SK-N-SH (cell line): ENCODE results near the gene OTOP1. TPM values are rescaled to one million over a fixed set of nuclear protein-coding genes. Genes with fewer than 3 reads are reported as not detected.

Source experiments
- CTCF ChIA-PET: fragments of 300-600, 350-600 bp; formaldehyde crosslinking; extraction: SDS; loops from one replicate; lab custom pipeline; 2021; lab: Yijun Ruan, JAX
- POLR2A ChIA-PET: fragments of 350-600 bp; sonication (Branson Sonifier 250); formaldehyde crosslinking; extraction: SDS; loops from one replicate; lab custom pipeline; 2020; ENCODE audit warnings: antibody characterized with exemption, inconsistent platforms; lab: Yijun Ruan, JAX
- DNase-seq: peaks from one replicate; pipeline ENCODE4 v3.0.0; 2012
- H2AFZ ChIP-seq: fragments of 200-600 bp; sonication (generic); 2 replicates; pipeline ENCODE4 v1.8.1; 2016; ENCODE audit warnings: antibody characterized with exemption, mild to moderate bottlenecking, low read depth
- H3F3A ChIP-seq: fragments of 200-600 bp; sonication (generic); replicated peaks from 2 replicates; pipeline ENCODE3; 2016; ENCODE audit warnings: antibody characterized with exemption, mild to moderate bottlenecking; ENCODE audit not compliant: insufficient read depth
- H3K27ac ChIP-seq, 2 experiments: fragments of 200-500 bp in 1 of 2; fragments of 200-600 bp in 1 of 2; sonication (Bioruptor generic) in 1 of 2; sonication (generic), shearing (Covaris generic) in 1 of 2; 2 replicates each; pipeline versions ENCODE4 v1.5.1 to v1.6.1; 2014 to 2016; ENCODE audit warnings: low read depth in 2 of 2, inconsistent platforms in 1 of 2, low read length in 1 of 2, mild to moderate bottlenecking in 1 of 2, mixed read lengths in 1 of 2
- H3K27me3 ChIP-seq: fragments of 200-600 bp; sonication (generic), shearing (Covaris generic); 2 replicates; pipeline ENCODE4 v1.6.1; 2016; ENCODE audit warnings: mixed run types; ENCODE audit not compliant: insufficient read depth
- H3K36me3 ChIP-seq, 2 experiments: fragments of 200-500 bp in 1 of 2; fragments of 200-600 bp in 1 of 2; sonication (Bioruptor generic) in 1 of 2; sonication (generic) in 1 of 2; replicated peaks in 1 of 2; 2 replicates each; pipeline versions ENCODE3 to v1.5.1; 2014 to 2016; ENCODE audit warnings: low read length in 1 of 2, mild to moderate bottlenecking in 1 of 2; ENCODE audit not compliant: insufficient read depth in 2 of 2, control insufficient read depth in 1 of 2
- H3K4me1 ChIP-seq, 2 experiments: fragments of 200-500 bp in 1 of 2; fragments of 200-600 bp in 1 of 2; sonication (Bioruptor generic) in 1 of 2; sonication (generic), shearing (Covaris generic) in 1 of 2; 2 replicates each; pipeline versions ENCODE4 v1.5.1 to v1.6.1; 2014 to 2016; ENCODE audit warnings: low read depth in 1 of 2, low read length in 1 of 2, mixed run types in 1 of 2; ENCODE audit not compliant: insufficient read depth in 2 of 2, control insufficient read depth in 1 of 2
- H3K4me2 ChIP-seq: fragments of 200-600 bp; sonication (generic), shearing (Covaris generic); 2 replicates; pipeline ENCODE4 v1.6.1; 2017; ENCODE audit warnings: mixed run types
- H3K4me3 ChIP-seq, 2 experiments: fragments of 200-500 bp in 1 of 2; fragments of 200-600 bp in 1 of 2; sonication (Bioruptor generic) in 1 of 2; sonication (generic), shearing (Covaris generic) in 1 of 2; 2 replicates each; pipeline versions ENCODE4 v1.5.1 to v1.8.1; 2014 to 2016; ENCODE audit warnings: low read depth in 2 of 2, inconsistent platforms in 1 of 2, low read length in 1 of 2, mild to moderate bottlenecking in 1 of 2, mixed read lengths in 1 of 2, moderate library complexity in 1 of 2
- H3K79me2 ChIP-seq: fragments of 200-600 bp; sonication (generic); 2 replicates; pipeline ENCODE4 v1.8.1; 2017; ENCODE audit warnings: mild to moderate bottlenecking; ENCODE audit not compliant: insufficient read depth
- H3K9ac ChIP-seq: fragments of 200-600 bp; sonication (generic); 2 replicates; pipeline ENCODE4 v1.6.1; 2017; ENCODE audit warnings: mixed run types
- H3K9me2 ChIP-seq: fragments of 200-600 bp; sonication (generic); 2 replicates; pipeline ENCODE4 v1.6.1; 2017; ENCODE audit warnings: mixed run types
- H3K9me3 ChIP-seq: fragments of 200-600 bp; sonication (generic); 2 replicates; pipeline ENCODE4 v1.6.1; 2017; ENCODE audit warnings: mixed run types, mild to moderate bottlenecking, moderate library complexity
- H4K20me1 ChIP-seq: fragments of 200-600 bp; sonication (generic); 2 replicates; pipeline ENCODE4 v1.6.1; 2017; ENCODE audit warnings: mild to moderate bottlenecking, mixed run types; ENCODE audit not compliant: insufficient read depth
- CHD2 ChIP-seq: fragments of 150-350 bp; IDR thresholded peaks from 2 replicates; pipeline ENCODE4 v1.6.1; 2018; ENCODE audit warnings: low read length; ENCODE audit not compliant: partially characterized antibody
- ELF1 ChIP-seq: IDR thresholded peaks from 2 replicates; pipeline ENCODE4 v1.4.0; 2012
- EP300 ChIP-seq, 2 experiments: IDR thresholded peaks; 2 replicates each; pipeline versions ENCODE4 v1.4.0 to v1.6.1; 2012; ENCODE audit warnings: borderline replicate concordance in 1 of 2, low read depth in 1 of 2, low read length in 1 of 2
- EZH2phosphoT487 ChIP-seq: fragments of 200-600 bp; sonication (generic); IDR thresholded peaks from 2 replicates; pipeline ENCODE4 v1.6.1; 2017; ENCODE audit warnings: low read depth, mixed run types, mild to moderate bottlenecking, antibody characterized with exemption, moderate library complexity, borderline replicate concordance
- FOSL2 ChIP-seq: IDR thresholded peaks from 2 replicates; pipeline ENCODE4 v1.4.0; 2012; ENCODE audit warnings: low read depth, mild to moderate bottlenecking, moderate library complexity, borderline replicate concordance
- GATA2 ChIP-seq: sonication (generic); formaldehyde crosslinking; IDR thresholded peaks from 2 replicates; pipeline ENCODE4 v1.5.0; 2020; ENCODE audit warnings: mild to moderate bottlenecking, missing genetic modification reagents
- JUND ChIP-seq: IDR thresholded peaks from 2 replicates; pipeline ENCODE4 v1.4.0; 2012
- MAX ChIP-seq: IDR thresholded peaks from 2 replicates; pipeline ENCODE4 v1.4.0; 2012; ENCODE audit warnings: low read depth
- MEF2A ChIP-seq: IDR thresholded peaks from 2 replicates; pipeline ENCODE4 v1.4.0; 2012; ENCODE audit warnings: low read depth, borderline replicate concordance
- MXI1 ChIP-seq: IDR thresholded peaks from 2 replicates; pipeline ENCODE4 v1.6.1; 2012; ENCODE audit warnings: mild to moderate bottlenecking, low read depth, low read length, improper control_type of control experiment
- NFIC ChIP-seq: IDR thresholded peaks from 2 replicates; pipeline ENCODE4 v1.4.0; 2012; ENCODE audit warnings: borderline replicate concordance
- RAD21 ChIP-seq: IDR thresholded peaks from 2 replicates; pipeline ENCODE4 v1.6.1; 2012; ENCODE audit warnings: mild to moderate bottlenecking, low read length
- RXRA ChIP-seq: IDR thresholded peaks from 2 replicates; pipeline ENCODE4 v1.4.0; 2012; ENCODE audit warnings: low read depth, mild to moderate bottlenecking, borderline replicate concordance
- SMC3 ChIP-seq: IDR thresholded peaks from 2 replicates; pipeline ENCODE4 v1.6.1; 2012; ENCODE audit warnings: low read depth, low read length, improper control_type of control experiment
- TAF1 ChIP-seq: IDR thresholded peaks from 2 replicates; pipeline ENCODE4 v1.6.1; 2012; ENCODE audit warnings: low read depth, mild to moderate bottlenecking, low read length, moderate library complexity, borderline replicate concordance
- TEAD4 ChIP-seq: IDR thresholded peaks from 2 replicates; pipeline ENCODE4 v1.4.0; 2012; ENCODE audit warnings: mild to moderate bottlenecking, borderline replicate concordance; ENCODE audit not compliant: insufficient read depth
- YY1 ChIP-seq: IDR thresholded peaks from 2 replicates; pipeline ENCODE4 v1.4.0; 2012; ENCODE audit warnings: low read depth, mild to moderate bottlenecking
- WGBS: methylation state at CpG from one replicate; pipeline ENCODE4 v1.1.6; 2017; ENCODE audit warnings: low lambda C conversion rate; 5-methylcytosine and 5-hydroxymethylcytosine counted together
- polyA plus RNA-seq, 3 experiments: library from polyadenylated mRNA; depleted of rRNA; stranded (reverse); fragments of >200 nt; gene quantifications; 2 replicates each; pipeline ENCODE4 v1.2.3, GENCODE V29; 2012
- TF ChIP-seq, protein P1 (sequence below): fragments of 200-600 bp; sonication (generic); IDR thresholded peaks from 2 replicates; pipeline ENCODE4 v1.6.1; 2017; ENCODE audit warnings: antibody characterized with exemption, mild to moderate bottlenecking, moderate library complexity

The OTOP1 gene
- polyA plus RNA-seq, 1 of the 3 experiments (the other 2 are of a cell fraction) = not detected

DNA sequence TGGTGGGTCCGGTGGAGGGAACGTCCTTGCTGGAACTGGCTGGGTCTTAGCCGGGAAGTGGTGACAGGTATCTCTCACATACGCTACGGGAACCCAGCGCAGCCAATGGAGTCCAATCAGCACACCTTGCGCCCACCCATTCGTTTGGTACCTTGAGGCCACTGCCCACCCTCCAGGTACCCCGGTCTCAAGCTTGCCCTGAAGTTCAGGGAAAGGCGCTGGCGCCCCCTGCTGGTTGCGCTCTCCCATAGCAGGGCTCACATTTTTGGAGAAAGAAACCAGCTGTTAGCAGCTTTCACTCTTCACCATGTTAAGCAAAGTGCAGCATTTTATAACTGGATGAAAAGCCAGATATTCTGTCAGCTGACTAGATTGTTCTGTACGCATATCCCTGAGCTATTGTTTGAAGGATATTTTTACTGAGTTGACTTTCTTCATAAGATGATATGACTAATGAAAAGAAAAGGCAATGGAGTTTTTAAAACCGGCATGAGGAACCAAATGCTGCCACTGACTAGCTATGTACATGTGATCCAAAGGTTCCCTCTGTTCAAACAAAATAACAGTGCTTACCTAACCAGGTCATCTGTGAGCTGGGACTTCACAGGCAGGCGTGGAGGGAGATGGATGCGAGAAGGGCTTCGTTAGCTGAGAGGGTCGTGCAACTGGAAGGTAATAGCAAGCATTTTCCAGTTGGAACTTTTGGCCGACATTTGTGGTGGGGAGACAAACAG lies 43.7 kb downstream of the OTOP1 start:
- H3K4me3 ChIP-seq = peak overlapping the region in 1 of 2 experiments; percentile 35; a peak in 1 of 4 replicates
- no peaks in the 10 kb centered on the region for H3K4me1 ChIP-seq
- no peak for TF ChIP-seq NFIC
- TF ChIP-seq CHD2 = no peak
- no peak for TF ChIP-seq GATA2 (CRISPR knock-in tag)
- TF ChIP-seq, protein P1, sequence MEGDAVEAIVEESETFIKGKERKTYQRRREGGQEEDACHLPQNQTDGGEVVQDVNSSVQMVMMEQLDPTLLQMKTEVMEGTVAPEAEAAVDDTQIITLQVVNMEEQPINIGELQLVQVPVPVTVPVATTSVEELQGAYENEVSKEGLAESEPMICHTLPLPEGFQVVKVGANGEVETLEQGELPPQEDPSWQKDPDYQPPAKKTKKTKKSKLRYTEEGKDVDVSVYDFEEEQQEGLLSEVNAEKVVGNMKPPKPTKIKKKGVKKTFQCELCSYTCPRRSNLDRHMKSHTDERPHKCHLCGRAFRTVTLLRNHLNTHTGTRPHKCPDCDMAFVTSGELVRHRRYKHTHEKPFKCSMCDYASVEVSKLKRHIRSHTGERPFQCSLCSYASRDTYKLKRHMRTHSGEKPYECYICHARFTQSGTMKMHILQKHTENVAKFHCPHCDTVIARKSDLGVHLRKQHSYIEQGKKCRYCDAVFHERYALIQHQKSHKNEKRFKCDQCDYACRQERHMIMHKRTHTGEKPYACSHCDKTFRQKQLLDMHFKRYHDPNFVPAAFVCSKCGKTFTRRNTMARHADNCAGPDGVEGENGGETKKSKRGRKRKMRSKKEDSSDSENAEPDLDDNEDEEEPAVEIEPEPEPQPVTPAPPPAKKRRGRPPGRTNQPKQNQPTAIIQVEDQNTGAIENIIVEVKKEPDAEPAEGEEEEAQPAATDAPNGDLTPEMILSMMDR = peak; percentile 56
- no peak for TF ChIP-seq EZH2phosphoT487
- TF ChIP-seq FOSL2 = no peak
- TF ChIP-seq MEF2A = no peak
- TF ChIP-seq RAD21 = peak; percentile 35; the same call in 1 of the 2 replicates
- TF ChIP-seq EP300 (IDR thresholded peaks at IDR 0.05; ENCODE audit: borderline replicate concordance in 1 of 2, low read depth in 1 of 2, low read length in 1 of 2) = no peak
- no peak for TF ChIP-seq MAX
- TF ChIP-seq JUND = no peak
- TF ChIP-seq MXI1 = no peak
- TF ChIP-seq RXRA = no peak
- no peak for TF ChIP-seq ELF1
- no peak for TF ChIP-seq SMC3
- no peak for TF ChIP-seq TEAD4
- TF ChIP-seq TAF1 = no peak
- no peak for TF ChIP-seq YY1
- H3K9me3 ChIP-seq = no peaks in the 10 kb centered on the region
- H4K20me1 ChIP-seq = no peaks in the 10 kb centered on the region
- no peaks in the 10 kb centered on the region for H3K79me2 ChIP-seq
- H3K9ac ChIP-seq = no peak overlapping the region
- no peaks in the 10 kb centered on the region for H3K9me2 ChIP-seq
- no peaks in the 10 kb centered on the region for H3F3A ChIP-seq
- ChIA-PET CTCF (interaction anchor here (1.0 to 1.5 kb wide), 4 partner anchors 8 to 152 kb away, joined by 3 to 5 read pairs (median 4); no protein-coding TSS in a partner anchor), POLR2A (no interaction called here)
- peak; percentile 21 for DNase-seq
- no peak overlapping the region for H3K27ac ChIP-seq
- H2AFZ ChIP-seq = no peak overlapping the region
- H3K36me3 ChIP-seq = no peaks in the 10 kb centered on the region
- 18% methylated on average over 18 of the region's 19 CpGs for WGBS
- no peak overlapping the region for H3K4me2 ChIP-seq
- H3K27me3 ChIP-seq = peaks cover 38% of the 10 kb centered on the region; the same call in 1 of the 2 replicates
